Urinary bladder (tissue), 4 donors: Measurements from ENCODE around the gene IGF1. TPM values are rescaled to one million over a fixed set of nuclear protein-coding genes. Genes with fewer than 3 reads are reported as not detected.

Source experiments
- DNase-seq: peaks from one replicate; pipeline ENCODE4 v3.0.0-alpha.2; 2015; ENCODE audit errors: extremely low spot score
- H3K27ac ChIP-seq: one replicate; pipeline ENCODE4 v1.5.1; 2013; ENCODE audit warnings: low read depth, mild to moderate bottlenecking, moderate library complexity
- H3K36me3 ChIP-seq: one replicate; pipeline ENCODE4 v1.6.1; 2013; ENCODE audit warnings: mild to moderate bottlenecking, moderate library complexity; ENCODE audit not compliant: insufficient read depth
- H3K4me1 ChIP-seq: one replicate; pipeline ENCODE4 v1.6.1; 2013; ENCODE audit warnings: mild to moderate bottlenecking, moderate library complexity; ENCODE audit not compliant: insufficient read depth
- H3K4me3 ChIP-seq: one replicate; pipeline ENCODE4 v1.5.1; 2013; ENCODE audit warnings: low read depth, low read length
- WGBS: extraction: QIAGEN DNeasy Blood & Tissue Kit; methylation state at CpG from one replicate; pipeline ENCODE4 v1.1.7; 2013; 5-methylcytosine and 5-hydroxymethylcytosine counted together
- polyA plus RNA-seq: library from polyadenylated mRNA; stranded (reverse); fragments of 200-250 nt; gene quantifications from one replicate; pipeline ENCODE4 v1.2.3, GENCODE V29; 2013
- total RNA-seq: library from RNA; depleted of rRNA; stranded (reverse); fragments of >200 nt; gene quantifications from one replicate; pipeline ENCODE4 v1.2.3, GENCODE V29; 2014
- donor health status: healthy with polysubstance abuse.
- donor health status: healthy.

IGF1 gene
- total RNA-seq = 71.1 TPM
- polyA plus RNA-seq = 20.3 TPM

DNA sequence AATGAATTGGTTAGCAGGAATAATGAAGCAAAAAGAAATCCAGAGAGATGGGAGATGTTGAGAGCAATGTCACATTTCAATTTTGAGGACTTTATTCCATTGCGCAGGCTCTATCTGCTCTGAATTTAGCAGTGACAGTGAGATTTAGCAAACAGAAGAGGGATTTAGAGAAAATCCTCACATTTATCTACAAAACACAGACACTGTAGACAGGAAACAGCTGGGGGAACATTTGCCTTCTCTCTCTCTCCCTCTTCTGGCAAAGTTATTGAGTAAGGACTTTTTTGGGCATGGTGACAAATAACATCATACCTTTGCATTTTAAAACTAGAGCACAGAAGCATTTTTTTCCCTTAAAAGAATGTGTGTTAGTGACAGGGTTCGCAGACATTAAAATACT, at the start of gene IGF1:
IGF1 (minus strand) TSS at position 158 of the 400 bp plus-strand sequence. CDS start 182 bp downstream, outside the sequence.
- no peaks in the 10 kb centered on the region for H3K36me3 ChIP-seq
- no peak within 1 kb of the TSS for H3K27ac ChIP-seq

GRCh38 chr12:102528111-102528510, 47.7 kb upstream of the IGF1 start:
- no peaks in the 10 kb centered on the region for H3K36me3 ChIP-seq
- H3K4me3 ChIP-seq = no peak overlapping the region
- no peak for DNase-seq
- H3K4me1 ChIP-seq = no peaks in the 10 kb centered on the region
- no peak overlapping the region for H3K27ac ChIP-seq

More for the DNA sequence above, at the start of gene IGF1:
- WGBS = 9% methylated on average over 2 of the region's 2 CpGs
- peak; percentile 75 for DNase-seq
- Histone ChIP-seq H3K4me3 (no peak within 1 kb of the TSS), H3K4me1 (no peaks in the 10 kb centered on the region)

- Histone ChIP-seq H3K4me1 (no peaks in the 10 kb centered on the region), H3K36me3 (no peaks in the 10 kb centered on the region), H3K27ac (no peak overlapping the region), H3K4me3 (no peak overlapping the region)
- no peak for DNase-seq
- WGBS = 69% methylated on average over 8 of the region's 8 CpGs
These were observed 46.9 kb upstream of the IGF1 start for GRCh38 chr12:102527171-102527720.

DNA sequence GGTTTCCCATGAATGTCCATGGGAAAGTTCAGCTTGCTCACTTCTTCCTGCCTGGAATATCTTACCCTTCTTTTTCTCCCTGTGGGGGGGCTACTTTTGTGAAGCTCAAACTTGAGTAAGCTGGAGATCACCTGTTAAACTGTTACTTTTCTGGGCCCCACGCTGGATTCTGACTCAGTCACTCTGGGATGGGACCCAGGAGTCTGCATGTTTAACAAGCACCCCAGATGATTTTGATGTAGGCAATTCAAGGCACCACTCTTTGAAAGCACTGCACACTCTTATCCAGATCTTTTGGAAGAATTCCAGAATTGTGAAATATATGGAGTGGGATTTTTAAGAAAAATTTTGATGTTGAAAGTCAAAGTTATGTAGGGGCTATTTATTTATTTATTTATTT, 46.3 kb upstream of the IGF1 start:
- H3K4me3 ChIP-seq = no peak overlapping the region
- no peaks in the 10 kb centered on the region for H3K36me3 ChIP-seq
- no peaks in the 10 kb centered on the region for H3K4me1 ChIP-seq
- no peak overlapping the region for H3K27ac ChIP-seq
- no peak for DNase-seq
- WGBS = 47% methylated on average over 1 of the region's 1 CpG

GRCh38 chr12:102522768-102523167, 42.4 kb upstream of the IGF1 start:
- no peaks in the 10 kb centered on the region for H3K4me1 ChIP-seq
- no peak overlapping the region for H3K4me3 ChIP-seq
- no peaks in the 10 kb centered on the region for H3K36me3 ChIP-seq
- H3K27ac ChIP-seq = no peak overlapping the region
- WGBS = 84% methylated on average over 4 of the region's 4 CpGs
- no peak for DNase-seq

DNA sequence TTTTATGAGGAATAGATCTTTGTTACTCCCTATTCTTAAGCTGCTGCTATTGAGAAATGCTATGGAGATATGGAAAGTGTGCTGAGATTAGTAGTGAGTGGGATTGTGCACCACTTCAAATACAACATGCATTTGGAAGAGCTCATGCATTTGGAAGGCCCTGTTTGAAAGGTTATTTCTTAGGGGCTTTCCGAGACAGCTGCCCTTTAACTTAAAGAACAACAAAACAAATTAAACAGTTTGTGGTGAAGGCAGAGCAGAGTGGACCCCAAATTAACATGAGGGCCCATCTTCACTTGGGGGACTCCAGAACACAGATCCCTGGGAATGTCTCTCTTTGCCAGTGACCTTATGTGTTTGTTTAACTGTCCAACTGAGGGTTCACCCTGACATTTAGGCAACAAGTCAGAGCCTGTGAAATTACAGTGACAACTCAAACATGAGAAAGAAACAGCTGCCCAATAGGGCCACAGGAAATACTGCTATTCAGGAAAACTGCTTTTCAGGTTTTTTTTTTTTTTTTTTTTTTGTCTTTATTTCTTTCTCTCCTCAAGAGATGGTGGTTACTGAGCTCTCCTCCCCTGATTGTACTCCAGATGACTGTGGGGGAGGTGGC, 41.4 kb upstream of the IGF1 start:
- no peaks in the 10 kb centered on the region for H3K4me1 ChIP-seq
- H3K27ac ChIP-seq = no peak overlapping the region
- H3K4me3 ChIP-seq = no peak overlapping the region
- no peak for DNase-seq
- 94% methylated on average over 1 of the region's 1 CpG for WGBS
- no peaks in the 10 kb centered on the region for H3K36me3 ChIP-seq

DNA sequence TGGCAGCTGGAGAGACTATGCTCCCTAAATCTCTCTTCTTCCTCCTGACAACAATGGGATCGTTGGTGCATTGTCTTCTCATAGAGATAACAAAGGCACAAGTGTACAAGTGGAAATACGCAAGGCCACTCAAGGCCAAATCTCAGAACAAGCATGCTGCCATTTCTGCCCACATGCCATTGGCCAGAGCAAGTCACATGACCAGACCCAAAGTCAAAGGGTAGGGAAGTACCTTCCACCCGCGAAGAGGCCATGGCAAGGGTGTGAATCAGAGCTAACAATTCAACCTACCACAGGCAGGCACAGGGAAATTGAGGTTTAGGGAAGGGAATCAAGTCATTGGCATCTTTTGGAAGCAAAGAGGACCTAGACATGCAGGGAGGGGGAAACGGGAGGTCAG, 38.5 kb upstream of the IGF1 start:
- Histone ChIP-seq H3K4me1 (no peaks in the 10 kb centered on the region), H3K36me3 (no peaks in the 10 kb centered on the region), H3K27ac (no peak overlapping the region), H3K4me3 (no peak overlapping the region)
- DNase-seq = no peak
- 88% methylated on average over 5 of the region's 5 CpGs for WGBS

DNA sequence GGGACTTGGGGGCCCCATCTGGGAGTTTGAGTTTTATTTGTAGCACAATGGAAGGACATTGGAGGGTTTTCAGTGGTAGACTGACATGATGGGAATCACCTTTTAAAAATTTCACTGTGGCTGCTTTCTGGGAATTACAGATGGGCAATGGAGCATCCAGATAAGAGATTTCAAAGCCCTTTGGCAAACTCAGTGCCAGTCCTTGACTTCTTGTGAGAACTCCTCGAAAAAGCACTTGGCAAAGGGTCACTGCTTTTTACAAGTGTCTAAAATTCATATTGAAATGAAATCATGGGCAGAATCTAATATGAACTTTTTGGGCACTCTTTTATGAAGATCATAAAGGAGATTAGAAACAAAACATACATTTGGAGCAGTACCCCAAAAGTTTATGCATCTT, 34.3 kb upstream of the IGF1 start:
- 59% methylated on average over 1 of the region's 1 CpG for WGBS
- H3K27ac ChIP-seq = no peak overlapping the region

GRCh38 chr12:102513739-102514138, 33.4 kb upstream of the IGF1 start:
- Histone ChIP-seq H3K4me3 (no peak overlapping the region), H3K27ac (no peak overlapping the region), H3K36me3 (no peaks in the 10 kb centered on the region), H3K4me1 (no peaks in the 10 kb centered on the region)
- WGBS = 43% methylated on average over 3 of the region's 3 CpGs
- DNase-seq = no peak

More for the DNA sequence above, 34.3 kb upstream of the IGF1 start:
- H3K4me3 ChIP-seq = no peak overlapping the region
- H3K4me1 ChIP-seq = no peaks in the 10 kb centered on the region
- no peak for DNase-seq
- H3K36me3 ChIP-seq = no peaks in the 10 kb centered on the region

DNA sequence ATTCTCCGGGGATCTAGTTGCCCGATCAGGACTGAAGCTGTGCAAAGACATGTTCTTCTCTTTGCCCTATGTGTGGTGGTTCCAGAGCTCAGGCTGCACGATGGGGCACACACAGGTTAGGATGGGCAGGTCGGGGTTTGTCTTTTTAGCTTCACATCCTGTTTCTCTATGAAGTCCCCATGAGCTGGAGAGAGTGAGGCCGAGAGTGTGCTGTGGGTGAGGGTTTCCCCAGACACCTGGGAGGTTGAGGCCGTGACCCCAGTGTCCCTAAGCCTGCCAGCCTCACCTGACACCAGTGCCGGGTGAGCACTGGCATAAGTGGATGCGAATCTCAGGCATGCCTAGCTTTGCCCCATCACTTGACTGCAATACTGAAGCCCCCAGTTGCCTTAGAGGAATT, 32.9 kb upstream of the IGF1 start:
- 76% methylated on average over 8 of the region's 8 CpGs for WGBS
- no peaks in the 10 kb centered on the region for H3K4me1 ChIP-seq
- no peak overlapping the region for H3K4me3 ChIP-seq
- H3K36me3 ChIP-seq = no peaks in the 10 kb centered on the region
- no peak for DNase-seq
- H3K27ac ChIP-seq = no peak overlapping the region

DNA sequence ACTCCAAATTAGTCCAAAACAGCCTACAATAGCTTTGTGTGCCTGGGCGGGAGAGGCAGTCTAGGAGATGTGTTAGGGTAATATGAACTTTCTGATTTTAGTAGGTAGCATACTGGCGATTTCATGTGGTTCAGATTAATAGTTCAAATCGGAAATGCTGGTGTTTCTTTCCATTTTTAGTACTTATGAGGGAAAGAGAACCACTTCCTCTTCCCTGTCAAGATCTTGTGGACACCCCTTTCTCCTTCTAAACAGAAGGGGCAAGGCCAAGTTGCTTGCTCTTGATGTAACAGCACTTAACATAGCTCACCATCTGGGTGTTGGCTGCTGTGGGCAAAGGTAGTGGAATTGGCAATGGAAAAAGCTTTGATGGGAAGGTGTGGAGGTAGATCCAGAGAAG, 32.2 kb upstream of the IGF1 start:
- no peaks in the 10 kb centered on the region for H3K4me1 ChIP-seq
- WGBS = 73% methylated on average over 3 of the region's 3 CpGs
- DNase-seq = no peak
- H3K27ac ChIP-seq = no peak overlapping the region
- no peaks in the 10 kb centered on the region for H3K36me3 ChIP-seq
- no peak overlapping the region for H3K4me3 ChIP-seq

DNA sequence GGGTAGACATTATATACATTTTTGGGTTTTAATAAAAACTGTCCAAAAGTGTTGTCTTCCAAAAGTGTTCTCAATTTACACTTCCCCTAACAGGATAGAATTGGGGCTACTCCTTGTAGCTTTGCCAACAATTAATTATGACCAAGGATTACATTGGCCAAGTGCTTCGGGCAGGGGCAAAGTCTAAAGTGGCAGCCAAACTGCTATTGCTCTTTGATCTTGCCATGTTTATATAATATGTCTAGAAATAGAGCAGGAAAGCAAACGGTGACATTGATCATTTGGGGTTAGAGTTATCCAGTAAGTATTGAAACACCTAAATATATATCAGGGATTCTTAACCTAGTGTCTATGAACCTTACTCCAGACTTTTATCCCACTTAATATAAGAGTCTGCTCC, 31.2 kb upstream of the IGF1 start:
- WGBS = 52% methylated on average over 2 of the region's 2 CpGs
- H3K4me1 ChIP-seq = no peaks in the 10 kb centered on the region
- no peak overlapping the region for H3K27ac ChIP-seq
- DNase-seq = no peak
- H3K36me3 ChIP-seq = no peaks in the 10 kb centered on the region
- H3K4me3 ChIP-seq = no peak overlapping the region

GRCh38 chr12:102510463-102510862, 30.1 kb upstream of the IGF1 start:
- Histone ChIP-seq H3K36me3 (no peaks in the 10 kb centered on the region), H3K27ac (no peak overlapping the region), H3K4me3 (no peak overlapping the region), H3K4me1 (no peaks in the 10 kb centered on the region)
- 49% methylated on average over 3 of the region's 3 CpGs for WGBS
- no peak for DNase-seq

- Histone ChIP-seq H3K27ac (no peak overlapping the region), H3K4me1 (no peaks in the 10 kb centered on the region), H3K36me3 (no peaks in the 10 kb centered on the region), H3K4me3 (no peak overlapping the region)
- DNase-seq = no peak
- 45% methylated on average over 1 of the region's 1 CpG for WGBS
These were observed 29.7 kb upstream of the IGF1 start for GRCh38 chr12:102510031-102510430.
